SIG-M5 treated with dmso at 0.1 percent for 504 hours (cell line): ENCODE results near the gene PRKAA1.
"Not testable (repeated sequence)": the region's sequence is repeated elsewhere in the genome, so short reads cannot be mapped to it uniquely, and the experiment has no call there.

Source experiments
- DNase-seq: peaks from one replicate; lab custom pipeline; 2025; ENCODE audit not compliant: unreplicated experiment; lab: John Stamatoyannopoulos, UW

The PRKAA1 gene

GRCh38 chr5:40826489-40827187 lies 28.5 kb upstream of the PRKAA1 start:
- no peak for DNase-seq

GRCh38 chr5:40825461-40826043 lies 27.4 kb upstream of the PRKAA1 start:
- DNase-seq: peak; percentile 36

- no peak for DNase-seq
Measured at GRCh38 chr5:40823459-40823858, 25.3 kb upstream of the PRKAA1 start.

- DNase-seq: no peak
Measured at GRCh38 chr5:40813698-40814281, 15.6 kb upstream of the PRKAA1 start.

GRCh38 chr5:40812125-40812524 lies 14.0 kb upstream of the PRKAA1 start:
- DNase-seq: no peak

GRCh38 chr5:40801771-40802562 lies 3.8 kb upstream of the PRKAA1 start:
- no peak for DNase-seq

- DNase-seq: no peak
Measured at GRCh38 chr5:40799258-40799657, 1.1 kb upstream of the PRKAA1 start.

- DNase-seq: no peak
Measured at GRCh38 chr5:40798801-40799210, 632 bp upstream of the PRKAA1 start.

GRCh38 chr5:40797273-40798011 lies 732 bp downstream of the PRKAA1 start:
- peak; percentile 66 for DNase-seq

- DNase-seq: peak; percentile 68
Measured at GRCh38 chr5:40796487-40796889, 1.7 kb downstream of the PRKAA1 start.

GRCh38 chr5:40794877-40795276 lies 3.3 kb downstream of the PRKAA1 start:
- not testable (repeated sequence) for DNase-seq

GRCh38 chr5:40794340-40794739 lies 3.8 kb downstream of the PRKAA1 start:
- not testable (repeated sequence) for DNase-seq

GRCh38 chr5:40792691-40793090 lies 5.5 kb downstream of the PRKAA1 start:
- DNase-seq: not testable (repeated sequence)

- DNase-seq: no peak
Measured at GRCh38 chr5:40791715-40792139, 6.4 kb downstream of the PRKAA1 start.

GRCh38 chr5:40790947-40791593 lies 7.1 kb downstream of the PRKAA1 start:
- DNase-seq: no peak

GRCh38 chr5:40788941-40789340 lies 9.2 kb downstream of the PRKAA1 start:
- not testable (repeated sequence) for DNase-seq

- DNase-seq: no peak
Measured at GRCh38 chr5:40787986-40788385, 10.2 kb downstream of the PRKAA1 start.

- not testable (repeated sequence) for DNase-seq
Measured at GRCh38 chr5:40786664-40787063, 11.5 kb downstream of the PRKAA1 start.

GRCh38 chr5:40784916-40785315 lies 13.3 kb downstream of the PRKAA1 start:
- DNase-seq: no peak

GRCh38 chr5:40784027-40784653 lies 14.0 kb downstream of the PRKAA1 start:
- DNase-seq: no peak
